ENCODE data around the gene SPATA16. TPM values are rescaled to one million over a fixed set of nuclear protein-coding genes. Genes with fewer than 3 reads are reported as not detected.

Gene SPATA16
- total and polyA plus RNA-seq, 11 donors, result not detected

DNA sequence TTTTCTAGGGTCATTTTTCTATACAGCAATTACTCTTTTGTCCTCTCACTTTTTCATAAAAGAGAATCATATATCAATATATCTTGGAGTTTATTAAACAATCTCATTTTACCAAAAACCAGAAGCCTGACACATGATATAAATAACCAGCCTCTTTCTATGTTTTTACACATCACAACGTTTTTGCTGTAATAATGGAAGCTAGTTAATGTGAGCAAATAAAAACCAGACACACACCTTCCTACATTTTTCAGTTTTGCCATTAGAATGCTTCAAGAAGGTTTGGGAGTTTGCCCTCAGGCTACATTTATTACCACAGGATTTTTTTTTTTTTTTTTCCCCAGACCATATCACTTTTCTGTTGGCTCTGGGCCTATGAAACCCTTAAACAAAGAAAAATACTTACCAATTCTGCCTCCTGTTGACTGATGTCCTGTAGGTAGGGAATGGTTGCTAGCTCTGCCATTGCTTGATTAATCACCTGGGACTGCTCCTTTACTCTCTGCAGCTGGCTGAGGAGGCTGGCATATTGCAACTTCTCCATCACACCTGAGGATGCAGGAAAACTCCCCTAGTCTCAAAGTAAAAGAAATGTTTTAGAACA lies 225.0 kb downstream of the SPATA16 start:
- H3K9me3 ChIP-seq, result no peaks in the 10 kb centered on the region
- no peak overlapping the region for H3K4me3 ChIP-seq
- WGBS, 4 donors, result 69 to 82% (median 73%) methylated on average over 1 of the region's 1 CpG
- intact Hi-C loops (cut with DNase I), result no loop called here
- TF ChIP-seq POLR2A (IDR thresholded peaks at IDR 0.05), result no peak
- TF ChIP-seq, protein P1, sequence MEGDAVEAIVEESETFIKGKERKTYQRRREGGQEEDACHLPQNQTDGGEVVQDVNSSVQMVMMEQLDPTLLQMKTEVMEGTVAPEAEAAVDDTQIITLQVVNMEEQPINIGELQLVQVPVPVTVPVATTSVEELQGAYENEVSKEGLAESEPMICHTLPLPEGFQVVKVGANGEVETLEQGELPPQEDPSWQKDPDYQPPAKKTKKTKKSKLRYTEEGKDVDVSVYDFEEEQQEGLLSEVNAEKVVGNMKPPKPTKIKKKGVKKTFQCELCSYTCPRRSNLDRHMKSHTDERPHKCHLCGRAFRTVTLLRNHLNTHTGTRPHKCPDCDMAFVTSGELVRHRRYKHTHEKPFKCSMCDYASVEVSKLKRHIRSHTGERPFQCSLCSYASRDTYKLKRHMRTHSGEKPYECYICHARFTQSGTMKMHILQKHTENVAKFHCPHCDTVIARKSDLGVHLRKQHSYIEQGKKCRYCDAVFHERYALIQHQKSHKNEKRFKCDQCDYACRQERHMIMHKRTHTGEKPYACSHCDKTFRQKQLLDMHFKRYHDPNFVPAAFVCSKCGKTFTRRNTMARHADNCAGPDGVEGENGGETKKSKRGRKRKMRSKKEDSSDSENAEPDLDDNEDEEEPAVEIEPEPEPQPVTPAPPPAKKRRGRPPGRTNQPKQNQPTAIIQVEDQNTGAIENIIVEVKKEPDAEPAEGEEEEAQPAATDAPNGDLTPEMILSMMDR (IDR thresholded peaks at IDR 0.05), result no peak
- no peaks in the 10 kb centered on the region for H3K36me3 ChIP-seq
- ATAC-seq (no peak), DNase-seq (no peak)
- H3K27ac ChIP-seq, result no peak overlapping the region
- H3K27me3 ChIP-seq, result no peaks in the 10 kb centered on the region
- peaks cover 0 to 13% (median 0%) of the 10 kb centered on the region in 12 donors for H3K4me1 ChIP-seq

DNA sequence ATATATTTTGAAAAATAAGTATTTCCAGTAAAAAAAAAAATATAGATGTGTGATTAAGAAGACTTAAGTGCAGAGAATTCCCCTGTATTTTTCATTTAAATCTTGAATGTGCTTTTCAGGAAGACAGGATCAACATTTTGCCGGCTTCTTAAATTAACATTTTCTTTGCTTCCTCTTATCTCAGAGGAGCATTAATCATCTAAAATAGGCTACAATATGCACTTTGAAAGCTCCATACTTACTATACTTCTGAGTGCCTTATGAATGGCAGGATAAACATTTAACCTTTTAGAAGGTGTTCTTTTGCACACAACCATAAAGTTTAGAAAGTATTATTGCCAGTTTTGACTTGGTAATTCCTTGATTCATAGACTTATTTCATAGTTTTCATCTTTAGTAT lies 226.2 kb downstream of the SPATA16 start:
- 41 to 73% (median 47%) methylated on average over 1 of the region's 1 CpG for WGBS, 4 donors
- DNase-seq, result no peak
- no peaks in the 10 kb centered on the region for H3K9me3 ChIP-seq
- peaks cover 0 to 13% (median 0%) of the 10 kb centered on the region in 12 donors for H3K4me1 ChIP-seq
- H3K27me3 ChIP-seq, result no peaks in the 10 kb centered on the region
- H3K4me3 ChIP-seq, result no peak overlapping the region
- ATAC-seq, result no peak
- TF ChIP-seq POLR2A (IDR thresholded peaks at IDR 0.05), result no peak
- TF ChIP-seq, protein P1 (IDR thresholded peaks at IDR 0.05), result no peak
- intact Hi-C loops (cut with DNase I), result no loop called here
- H3K36me3 ChIP-seq, result no peaks in the 10 kb centered on the region
- no peak overlapping the region for H3K27ac ChIP-seq

DNA sequence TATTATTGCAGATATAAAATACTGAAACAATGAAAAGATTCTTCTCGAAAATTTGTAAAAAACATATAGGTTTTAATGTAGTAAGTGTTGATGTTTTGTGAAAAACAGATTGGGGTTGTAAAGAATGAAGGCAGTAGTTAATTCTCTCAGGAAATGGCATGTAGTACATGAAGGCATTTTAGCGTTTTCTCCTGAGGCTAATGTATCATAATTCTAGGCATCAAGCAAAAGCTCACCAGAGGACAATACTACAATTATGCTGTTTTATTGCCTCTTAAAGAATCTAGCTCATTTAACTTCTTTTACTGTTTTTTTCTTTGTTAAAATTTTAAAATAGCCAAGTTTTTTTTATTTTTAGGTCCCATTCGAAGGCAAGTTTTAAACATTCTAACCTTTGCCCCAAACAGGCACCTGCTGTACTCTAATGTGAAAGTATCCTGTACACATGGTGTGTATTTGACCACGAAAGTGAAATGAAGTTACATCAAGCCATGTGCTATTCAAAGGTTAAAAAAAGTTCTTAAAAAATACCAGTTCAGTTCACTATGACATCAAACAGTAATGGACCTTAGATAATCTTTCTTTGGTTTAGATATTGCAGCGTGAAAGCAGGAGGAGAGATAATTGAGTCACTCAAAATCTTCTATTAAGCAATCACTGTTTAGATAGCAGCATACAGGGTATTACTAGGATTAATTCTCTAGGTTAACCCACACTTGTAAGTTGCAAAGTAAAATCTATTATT lies 227.0 kb downstream of the SPATA16 start:
- 67 to 73% (median 68%) methylated on average over 5 of the region's 5 CpGs for WGBS, 4 donors
- H3K36me3 ChIP-seq, result no peaks in the 10 kb centered on the region
- H3K9me3 ChIP-seq, result no peaks in the 10 kb centered on the region
- DNase-seq (no peak), ATAC-seq (no peak)
- intact Hi-C loops (cut with DNase I), result no loop called here
- no peak overlapping the region for H3K27ac ChIP-seq
- peaks cover 0 to 13% (median 0%) of the 10 kb centered on the region in 12 donors for H3K4me1 ChIP-seq
- no peaks in the 10 kb centered on the region for H3K27me3 ChIP-seq
- no peak overlapping the region for H3K4me3 ChIP-seq
- TF ChIP-seq, protein P1 (IDR thresholded peaks at IDR 0.05), result no peak
- no peak for TF ChIP-seq POLR2A (IDR thresholded peaks at IDR 0.05)

DNA sequence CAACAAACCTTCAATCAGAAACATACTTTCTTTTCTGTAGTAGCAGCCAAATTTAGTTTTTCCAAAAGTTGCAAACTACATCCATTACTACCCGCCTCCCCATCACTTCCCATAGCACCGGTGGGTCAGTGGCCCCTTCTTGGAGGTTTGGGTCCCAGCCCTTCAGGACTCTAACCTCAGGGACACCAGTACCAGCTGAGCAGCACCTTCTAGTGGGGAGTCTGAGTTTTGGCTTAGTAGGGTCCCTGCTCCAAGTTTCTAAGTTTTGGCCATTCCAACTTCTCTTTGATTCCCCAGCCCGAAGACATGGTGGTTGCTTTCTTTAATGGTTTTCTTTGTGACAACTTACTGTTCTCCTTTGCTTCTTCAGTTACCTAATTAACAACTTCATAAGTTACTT lies 229.9 kb downstream of the SPATA16 start:
- no peak for TF ChIP-seq POLR2A (IDR thresholded peaks at IDR 0.05)
- TF ChIP-seq, protein P1 (IDR thresholded peaks at IDR 0.05), result no peak
- Histone ChIP-seq H3K4me1 (peaks cover 0 to 2% (median 0%) of the 10 kb centered on the region in 12 donors), H3K27me3 (no peaks in the 10 kb centered on the region), H3K4me3 (no peak overlapping the region), H3K36me3 (no peaks in the 10 kb centered on the region), H3K9me3 (no peaks in the 10 kb centered on the region), H3K27ac (no peak overlapping the region)
- ATAC-seq, result no peak
- intact Hi-C loops (cut with DNase I), result no loop called here
- WGBS, 4 donors, result 99 to 100% (median 99%) methylated on average over 3 of the region's 3 CpGs
- no peak for DNase-seq
